ENCODE results near the gene ARRB2. TPM values are rescaled to one million over a fixed set of nuclear protein-coding genes. Genes with fewer than 3 reads are reported as not detected.

Gene ARRB2
- total RNA-seq = 21.3 and 25.2 TPM in 2 replicates
- 18.6 and 19.1 TPM in 2 replicates for polyA plus RNA-seq
- polyA plus RNA-seq (2011; cell fraction: cytosol; rRNA removed) = 16.6 and 19.0 TPM in 2 replicates
- polyA plus RNA-seq (2011; cell fraction: nucleus; rRNA removed) = 21.1 and 22.8 TPM in 2 replicates
- polyA plus RNA-seq (2012) = 18.6 and 24.9 TPM in 2 replicates
- 11.4 TPM in 2 replicates for polyA minus RNA-seq
- 14.8 TPM for polyA minus RNA-seq (2011; cell fraction: cytosol; rRNA and poly(A)+ RNA removed)
- 3.7 and 4.7 TPM in 2 replicates for polyA minus RNA-seq (2011; cell fraction: nucleus; rRNA and poly(A)+ RNA removed)
- percentile 38 among the genes with signal in this experiment for Bru-seq, nascent RNA
- percentile 58 among the genes with signal in this experiment for BruChase-seq, experiment 1, labeled RNA remaining after a 6-hour chase
- percentile 60 among the genes with signal in this experiment for BruChase-seq, experiment 2, labeled RNA remaining after a 2-hour chase
- long read RNA-seq, transcript ARRB2-201 (15 exons, 1,895 nt) = major isoform, 9 of 27 reads
- long read RNA-seq, transcript ARRB2-216 (14 exons, 1,348 nt) = minor isoform, 7 of 27 reads
- long read RNA-seq, partial matches to known transcripts = 0 of 27 reads
- long read RNA-seq, other reads (novel, unspliced or antisense) = 11 of 27 reads

DNA sequence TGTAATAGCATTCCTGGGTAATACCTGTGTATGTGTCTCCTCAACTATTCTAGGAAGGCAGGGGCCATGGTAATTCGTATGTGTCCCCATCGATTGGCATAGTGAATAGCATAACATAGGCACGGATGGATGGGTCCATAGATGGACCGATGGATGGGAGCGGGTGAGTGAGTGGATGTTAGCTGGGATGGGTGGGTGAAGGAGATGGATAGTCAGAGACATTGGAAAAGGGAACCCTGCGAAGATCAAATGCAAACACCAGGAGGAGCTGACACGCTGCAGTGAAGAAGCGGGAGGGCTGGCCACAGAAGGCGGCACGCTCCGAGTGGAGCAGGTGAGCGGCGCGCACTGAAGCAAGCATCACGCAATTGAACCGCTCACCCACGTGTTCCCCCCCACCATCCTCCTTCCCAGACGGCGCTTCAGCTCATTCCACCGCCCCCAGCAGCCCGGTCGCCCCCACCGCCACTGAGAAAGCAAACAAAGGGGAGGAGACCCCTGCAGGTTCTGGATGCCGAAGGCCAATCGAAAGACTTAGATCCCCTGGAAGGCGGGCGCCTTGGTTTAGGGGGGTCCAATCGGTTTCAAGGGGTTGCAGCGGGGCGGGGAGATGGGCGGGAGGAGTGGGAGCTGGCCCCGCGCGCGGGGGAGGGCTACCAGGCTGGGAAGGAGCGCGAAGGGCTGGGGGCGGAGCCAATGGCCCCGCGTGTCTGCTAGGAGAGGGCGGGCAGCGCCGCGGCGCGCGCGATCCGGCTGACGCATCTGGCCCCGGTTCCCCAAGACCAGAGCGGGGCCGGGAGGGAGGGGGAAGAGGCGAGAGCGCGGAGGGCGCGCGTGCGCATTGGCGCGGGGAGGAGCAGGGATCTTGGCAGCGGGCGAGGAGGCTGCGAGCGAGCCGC lies at the start of gene ARRB2:
Gene ARRB2 (plus strand): TSS at position 839 of the 899 bp plus-strand sequence. CDS start 90 bp downstream, outside the sequence.
- peaks cover 18% of the 10 kb centered on the region for H3K4me1 ChIP-seq (ENCODE audit: control insufficient read depth, extremely low read depth, insufficient read depth, low read length)
- intact Hi-C loops (cut with micrococcal nuclease) (loop anchor here (1.0 kb wide), 4 partner anchors 21 to 193 kb away; partner anchors contain the start of genes CHRNE and MED11), dilution Hi-C loops (cut with MboI; ENCODE audit: extremely low pct_ligation_motif_present, low sequenced_read_pairs) (no loop called here)
- peak within 1 kb of the TSS; percentile 80 for H3K4me2 ChIP-seq (ENCODE audit: insufficient read depth, low read length)
- TF ChIP-seq POLR2A (IDR thresholded peaks at IDR 0.05; ENCODE audit: low read depth, low read length) (no peak), FOS (IDR thresholded peaks at IDR 0.05; ENCODE audit: borderline replicate concordance, insufficient read depth, low read length) (peak; percentile 12), MAX (IDR thresholded peaks at IDR 0.05; ENCODE audit: insufficient read depth, insufficient read length) (peak; percentile 68), CTCF (IDR thresholded peaks at IDR 0.05; ENCODE audit: extremely low read depth in 1 of 2, insufficient read depth in 1 of 2, low read depth in 1 of 2, low read length in 2 of 2) (peak; percentile 36 to 77)
- H3K9ac ChIP-seq (replicated peaks; ENCODE audit: extremely low read depth, insufficient read depth, low read length) = peak within 1 kb of the TSS; percentile 24
- H3K27ac ChIP-seq (ENCODE audit: insufficient read depth, low read depth, low read length) = peak within 1 kb of the TSS; percentile 7
- no peaks in the 10 kb centered on the region for H3K27me3 ChIP-seq (ENCODE audit: control insufficient read depth in 2 of 2, insufficient read depth in 2 of 2, low read length in 2 of 2)
- no peaks in the 10 kb centered on the region for H4K20me1 ChIP-seq (replicated peaks; ENCODE audit: control insufficient read depth, extremely low read depth, insufficient read depth, low read length)
- BruUV-seq (replicated peaks) = no TSS peak
- DNase-seq (ENCODE audit: low read depth, low spot score) = peak; percentile 99
- no peaks in the 10 kb centered on the region for H3K36me3 ChIP-seq (ENCODE audit: control insufficient read depth in 2 of 2, extremely low read depth in 1 of 2, insufficient read depth in 2 of 2, low read length in 2 of 2)
- H3K79me2 ChIP-seq (ENCODE audit: control insufficient read depth, insufficient read depth, low read length) = no peaks in the 10 kb centered on the region
- no peaks in the 10 kb centered on the region for H3K9me3 ChIP-seq (replicated peaks; ENCODE audit: control insufficient read depth, insufficient read depth, low read length)
- peak; percentile 96 for FAIRE-seq
- H3K9me1 ChIP-seq (replicated peaks; ENCODE audit: control insufficient read depth, extremely low read depth, insufficient read depth, low read length) = no peaks in the 10 kb centered on the region
- POLR2A ChIA-PET = interaction anchor here (0.6 to 1.4 kb wide), 3 partner anchors 27 to 192 kb away, joined by 3 to 9 read pairs (median 6); no protein-coding TSS in a partner anchor
- peak within 1 kb of the TSS; percentile 58 to 84 (median 67) for H3K4me3 ChIP-seq (replicated peaks in 1 of 3; ENCODE audit: insufficient read depth in 1 of 3, low read depth in 1 of 3, low read length in 3 of 3)
- peak within 1 kb of the TSS; percentile 74 for H2AFZ ChIP-seq (ENCODE audit: low read depth, low read length)
- CTCF ChIA-PET = interaction anchor here (0.6 to 3.4 kb wide), 28 partner anchors 9 to 257 kb away, joined by 3 to 70 read pairs (median 4); partner anchors contain the start of genes C17orf107, CHRNE, GLTPD2 and MED11

Data from endothelial cell of umbilical vein (primary cell).